Fibroblast of villous mesenchyme (primary cell): ENCODE results near the gene PPT2. TPM values are rescaled to one million over a fixed set of nuclear protein-coding genes. Genes with fewer than 3 reads are reported as not detected.
"Not testable (repeated sequence)": the region's sequence is repeated elsewhere in the genome, so short reads cannot be mapped to it uniquely, and the experiment has no call there.

Experiments
- DNase-seq: peaks from one replicate; pipeline ENCODE4 v3.0.0-alpha.2; 2010; ENCODE audit warnings: low read depth
- H3K4me3 ChIP-seq: 2 replicates; pipeline ENCODE4 v1.5.1; 2011; ENCODE audit warnings: low read depth, mild to moderate bottlenecking, low read length
- total RNA-seq: library from RNA; depleted of rRNA; stranded (reverse); fragments of >200 nt; gene quantifications from 2 replicates; pipeline ENCODE4 v1.2.3, GENCODE V29; 2012
- TF ChIP-seq, protein P1 (sequence below): IDR thresholded peaks from 2 replicates; pipeline ENCODE4 v1.5.1; 2012; ENCODE audit warnings: low read depth, mild to moderate bottlenecking, low read length; ENCODE audit not compliant: insufficient read depth

PPT2 gene
- total RNA-seq, 1 donor: 22.9 TPM

DNA sequence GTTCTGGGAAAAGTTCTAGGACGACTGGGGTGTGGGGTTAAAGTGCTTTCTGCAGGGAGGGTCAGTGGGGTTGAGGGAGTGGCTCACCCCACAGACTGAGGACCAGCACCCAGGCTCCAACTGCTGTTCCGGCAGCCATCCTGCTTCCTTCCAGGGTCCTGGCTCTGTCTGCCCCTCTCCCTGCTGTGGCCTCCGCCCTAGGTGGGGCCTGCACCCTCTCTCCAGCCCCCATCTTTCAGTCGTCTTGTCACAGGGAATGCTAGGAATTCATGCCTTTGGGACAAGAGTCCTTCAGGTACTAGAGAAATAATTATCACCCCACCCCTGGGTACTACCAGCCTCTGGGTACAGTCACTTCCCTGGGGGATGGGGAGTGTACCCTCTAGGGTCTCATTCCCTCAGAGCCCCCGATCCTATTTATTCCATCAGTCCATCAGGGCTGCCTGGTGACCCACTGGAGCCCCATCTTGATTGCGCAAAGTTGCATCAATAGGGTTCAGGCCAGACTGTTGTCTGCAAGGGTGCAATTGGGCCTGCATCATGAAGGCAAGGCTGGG, 30.2 kb downstream of the PPT2 start, which contains the start of gene AGER:
Gene AGER (minus strand): TSS at position 170 of the 557 bp plus-strand sequence. CDS start 31 bp downstream, at position 139.
- TF ChIP-seq, protein P1, sequence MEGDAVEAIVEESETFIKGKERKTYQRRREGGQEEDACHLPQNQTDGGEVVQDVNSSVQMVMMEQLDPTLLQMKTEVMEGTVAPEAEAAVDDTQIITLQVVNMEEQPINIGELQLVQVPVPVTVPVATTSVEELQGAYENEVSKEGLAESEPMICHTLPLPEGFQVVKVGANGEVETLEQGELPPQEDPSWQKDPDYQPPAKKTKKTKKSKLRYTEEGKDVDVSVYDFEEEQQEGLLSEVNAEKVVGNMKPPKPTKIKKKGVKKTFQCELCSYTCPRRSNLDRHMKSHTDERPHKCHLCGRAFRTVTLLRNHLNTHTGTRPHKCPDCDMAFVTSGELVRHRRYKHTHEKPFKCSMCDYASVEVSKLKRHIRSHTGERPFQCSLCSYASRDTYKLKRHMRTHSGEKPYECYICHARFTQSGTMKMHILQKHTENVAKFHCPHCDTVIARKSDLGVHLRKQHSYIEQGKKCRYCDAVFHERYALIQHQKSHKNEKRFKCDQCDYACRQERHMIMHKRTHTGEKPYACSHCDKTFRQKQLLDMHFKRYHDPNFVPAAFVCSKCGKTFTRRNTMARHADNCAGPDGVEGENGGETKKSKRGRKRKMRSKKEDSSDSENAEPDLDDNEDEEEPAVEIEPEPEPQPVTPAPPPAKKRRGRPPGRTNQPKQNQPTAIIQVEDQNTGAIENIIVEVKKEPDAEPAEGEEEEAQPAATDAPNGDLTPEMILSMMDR: no peak
- DNase-seq: no peak
- H3K4me3 ChIP-seq: no peak within 1 kb of the TSS

DNA sequence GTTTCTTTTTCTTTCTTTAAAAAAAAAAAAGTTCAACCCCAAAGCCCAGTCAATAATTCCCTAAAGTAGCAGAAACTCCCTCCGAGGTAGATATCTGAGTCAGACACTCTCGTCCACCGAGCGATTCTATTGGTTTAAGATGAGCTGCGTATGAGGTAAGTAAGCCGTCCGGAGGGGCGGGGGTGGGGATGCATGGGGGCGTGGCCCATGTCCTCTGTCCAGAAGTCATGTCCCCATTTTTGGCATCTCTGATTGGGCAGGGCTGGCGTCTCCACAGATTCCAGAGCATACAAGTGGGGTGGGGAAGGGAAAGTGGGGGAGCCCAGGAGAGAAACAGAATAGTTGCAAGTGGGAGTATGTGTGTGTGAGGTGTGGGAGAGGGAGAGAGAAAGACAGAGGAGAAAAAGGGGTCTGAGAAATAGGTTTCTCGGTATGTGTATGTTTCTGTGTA, 31.8 kb downstream of the PPT2 start:
- DNase-seq: peak; percentile 91
- H3K4me3 ChIP-seq: not testable (repeated sequence)

DNA sequence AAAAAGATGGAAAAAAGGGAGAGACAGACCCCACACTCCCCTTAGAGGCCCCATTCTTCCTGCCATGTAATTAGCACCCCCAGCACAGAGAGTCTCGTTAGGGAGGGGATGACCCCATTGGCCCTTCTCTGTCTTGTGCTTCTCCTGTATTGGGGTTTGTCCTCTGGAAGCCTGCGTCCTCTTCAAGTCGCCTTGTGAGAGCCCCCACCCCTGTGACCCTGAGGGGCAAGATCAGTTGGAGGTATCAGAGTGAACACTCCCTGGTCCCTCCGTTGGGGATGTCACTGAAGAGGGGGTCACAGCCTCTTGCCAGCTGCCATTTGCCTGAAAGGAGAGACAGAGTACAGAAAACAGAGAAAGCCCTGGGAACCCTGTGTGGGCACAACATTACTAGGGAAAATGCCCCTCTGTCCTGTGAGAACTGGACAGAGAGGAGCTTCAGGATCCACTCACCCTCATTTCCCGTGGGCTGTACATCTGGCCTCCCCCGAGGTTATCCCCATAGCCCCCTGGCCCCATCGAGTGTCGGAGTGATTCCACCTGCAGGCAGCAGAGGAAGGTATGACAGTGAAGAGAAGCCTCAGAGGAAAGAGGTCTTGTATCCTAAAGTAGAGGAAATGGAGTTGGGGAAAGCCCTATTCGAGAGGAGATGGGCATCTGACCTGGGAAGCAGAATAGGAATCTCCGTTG, 32.4 kb downstream of the PPT2 start:
- not testable (repeated sequence) for H3K4me3 ChIP-seq, DNase-seq

DNA sequence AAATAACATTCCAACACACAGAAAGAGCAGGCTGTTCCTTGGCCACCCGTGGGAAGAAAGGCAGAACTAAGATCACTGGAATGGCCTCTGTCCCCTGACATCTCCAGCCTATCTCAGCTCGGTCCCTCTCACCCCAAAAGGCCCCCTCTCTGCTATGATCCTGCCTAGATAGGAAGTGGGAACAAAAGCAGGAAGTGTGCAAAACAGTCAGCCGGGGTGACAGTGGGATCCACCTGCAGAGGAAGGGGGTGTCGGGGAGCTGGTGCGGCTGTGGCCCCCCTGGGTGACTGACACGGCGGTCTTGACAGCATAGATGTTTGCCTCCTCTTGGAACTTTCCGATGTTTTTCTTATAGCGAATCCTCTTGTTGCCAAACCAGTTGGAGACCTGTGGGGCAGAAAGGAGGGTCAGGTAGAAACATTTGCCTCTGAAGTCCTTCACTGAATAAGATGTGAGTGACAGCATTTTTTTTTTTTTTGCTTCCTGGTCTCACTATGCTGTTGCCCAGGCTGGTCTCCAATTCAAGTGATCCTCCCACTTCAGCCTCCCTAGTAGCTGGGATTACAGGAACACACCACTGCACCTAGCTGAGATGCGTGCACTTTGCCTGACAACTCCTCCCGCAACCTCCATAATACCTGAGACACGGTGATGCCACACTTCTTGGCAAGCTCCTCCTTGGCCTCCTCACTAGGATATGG, 33.2 kb downstream of the PPT2 start:
- no peak for DNase-seq
- TF ChIP-seq, protein P1: no peak

DNA sequence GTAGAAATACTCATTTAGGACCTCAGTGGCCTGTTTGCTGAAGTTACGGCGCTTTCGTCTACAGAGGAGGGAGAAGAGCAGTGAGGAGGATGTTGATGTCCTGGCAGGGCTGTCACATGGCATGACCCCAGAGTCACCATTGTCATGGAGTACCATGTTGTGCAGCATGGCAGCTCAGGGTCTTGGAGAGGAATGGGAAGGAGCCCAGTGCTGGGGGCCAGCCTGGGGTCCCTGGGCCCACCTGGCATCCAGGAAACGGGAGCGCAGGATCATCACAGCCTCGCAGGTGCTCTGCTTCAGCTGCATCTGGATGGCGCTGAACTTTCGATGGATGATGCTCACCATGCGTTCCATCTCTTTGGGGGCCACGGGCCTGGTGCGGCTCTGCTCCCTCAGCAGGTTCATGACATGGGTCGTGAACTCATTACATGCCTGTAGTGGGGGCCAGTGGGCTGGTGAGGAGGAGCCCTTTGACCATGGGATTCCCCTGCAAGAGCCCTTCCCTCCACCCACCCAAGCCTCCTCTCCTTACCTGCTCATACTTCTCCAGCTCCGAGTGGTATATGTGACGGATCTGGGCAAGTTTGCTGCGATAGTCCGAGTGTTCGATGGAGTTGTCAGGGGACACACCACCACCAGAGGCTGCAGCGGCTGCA, 33.9 kb downstream of the PPT2 start:
- DNase-seq: not testable (repeated sequence)

More for the DNA sequence above, 33.2 kb downstream of the PPT2 start:
- H3K4me3 ChIP-seq: no peak overlapping the region

DNA sequence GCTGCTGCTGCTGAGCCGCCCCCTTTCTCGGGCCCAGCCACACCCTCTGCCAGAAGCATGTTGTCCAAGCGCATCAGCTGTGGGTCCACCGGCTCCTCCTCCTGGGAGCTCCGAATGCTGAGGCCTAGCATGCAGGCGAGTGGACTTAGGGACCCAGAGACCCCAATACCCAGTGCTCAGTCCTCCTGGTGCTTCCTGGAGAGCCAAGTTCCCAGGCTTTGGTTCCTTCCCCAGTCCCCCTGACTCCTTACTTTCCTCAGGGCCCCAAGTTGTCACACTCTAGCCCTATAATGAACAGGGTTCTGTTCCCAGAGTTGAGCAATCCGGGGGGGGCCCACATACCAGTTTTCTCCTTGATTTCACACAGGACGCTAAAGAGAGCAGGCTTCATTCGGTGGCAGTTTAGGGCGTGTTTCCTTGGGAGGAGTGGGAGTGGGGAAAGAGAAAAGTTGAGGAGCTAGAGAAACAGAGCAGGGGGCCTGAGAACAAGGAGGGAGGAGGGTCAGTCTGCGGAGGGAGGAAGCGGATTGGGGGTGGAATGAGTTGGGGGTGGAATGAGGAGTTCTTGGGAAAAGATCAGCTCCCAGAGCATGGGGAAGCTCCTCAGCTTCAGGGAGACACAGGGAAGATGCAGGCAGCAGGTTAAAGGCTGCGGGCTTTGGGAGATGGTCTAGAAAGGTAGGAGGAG, 34.6 kb downstream of the PPT2 start:
- H3K4me3 ChIP-seq: peak overlapping the region; percentile 85
- DNase-seq: peak; percentile 68
- TF ChIP-seq, protein P1: no peak

More for the DNA sequence above, 33.9 kb downstream of the PPT2 start:
- peak overlapping the region; percentile 85 for H3K4me3 ChIP-seq

DNA sequence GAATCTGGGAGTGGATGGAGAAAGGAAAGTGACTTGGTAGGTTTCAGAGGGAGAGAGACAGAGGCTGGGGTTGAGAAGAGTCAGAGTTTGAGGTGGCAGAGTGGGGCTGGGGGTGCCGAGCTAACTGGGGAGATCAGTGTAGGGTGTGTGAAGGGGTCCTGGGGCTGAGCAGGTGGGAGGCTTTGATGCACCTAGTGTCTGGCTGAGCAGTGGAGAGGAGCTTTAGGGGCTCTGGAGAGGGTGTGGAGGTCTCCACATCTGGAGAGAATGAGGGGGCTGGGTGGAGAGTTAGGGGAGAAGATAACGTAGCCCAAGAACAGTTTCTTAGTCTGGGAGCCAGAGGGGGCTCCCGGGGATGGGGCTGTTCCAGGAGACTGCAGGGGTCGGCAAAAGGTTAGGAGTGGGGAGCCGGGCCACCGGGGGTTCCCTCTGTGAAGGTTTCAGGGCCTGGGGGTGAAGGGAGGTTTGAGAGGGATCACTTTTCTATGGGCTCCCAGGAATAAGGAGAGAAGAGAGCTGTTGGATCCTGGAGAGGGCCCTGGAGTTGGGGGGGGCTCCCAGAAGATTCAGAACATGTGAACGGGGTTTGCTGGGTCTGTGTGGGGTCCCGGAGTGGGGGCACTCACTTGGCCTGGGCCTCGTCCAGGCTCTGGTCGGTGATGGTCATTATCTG, 35.3 kb downstream of the PPT2 start:
- H3K4me3 ChIP-seq: peak overlapping the region; percentile 85
- no peak for DNase-seq
- TF ChIP-seq, protein P1: no peak
